GM21717 (cell line): ENCODE results near the gene CEMIP.

Source experiments
- ATAC-seq: cut with Tn5 transposase; IDR thresholded peaks from one replicate; pipeline ENCODE4 v1.9.1; 2021; ENCODE audit warnings: mild to moderate bottlenecking, moderate library complexity; ENCODE audit not compliant: unreplicated experiment

The CEMIP gene

GRCh38 chr15:80778964-80779657, at the start of gene CEMIP:
Gene CEMIP (plus strand): TSS chr15:80779370. CDS start chr15:80873880, 94,510 bp downstream.
- no peak for ATAC-seq

- no peak for ATAC-seq
These were observed 48.8 kb upstream of the CEMIP start for GRCh38 chr15:80730387-80730786.

GRCh38 chr15:80730926-80731325, 48.2 kb upstream of the CEMIP start:
- ATAC-seq, result no peak

- no peak for ATAC-seq
These were observed 47.0 kb upstream of the CEMIP start for GRCh38 chr15:80732167-80732566.

GRCh38 chr15:80732818-80733217, 46.4 kb upstream of the CEMIP start:
- no peak for ATAC-seq

GRCh38 chr15:80733460-80733859, 45.7 kb upstream of the CEMIP start:
- no peak for ATAC-seq

- no peak for ATAC-seq
These were observed 43.8 kb upstream of the CEMIP start for GRCh38 chr15:80735344-80735743.

- ATAC-seq, result no peak
These were observed 42.6 kb upstream of the CEMIP start for GRCh38 chr15:80736560-80736959.

GRCh38 chr15:80739919-80740318, 39.3 kb upstream of the CEMIP start:
- ATAC-seq, result no peak

GRCh38 chr15:80742081-80742480, 37.1 kb upstream of the CEMIP start:
- ATAC-seq, result no peak

- no peak for ATAC-seq
These were observed 35.9 kb upstream of the CEMIP start for GRCh38 chr15:80743189-80743833.

- ATAC-seq, result no peak
These were observed 34.8 kb upstream of the CEMIP start for GRCh38 chr15:80744415-80744814.

GRCh38 chr15:80744826-80745225, 34.3 kb upstream of the CEMIP start:
- no peak for ATAC-seq

GRCh38 chr15:80745888-80746287, 33.3 kb upstream of the CEMIP start:
- ATAC-seq, result no peak

- ATAC-seq, result no peak
These were observed 31.7 kb upstream of the CEMIP start for GRCh38 chr15:80747317-80748053.

GRCh38 chr15:80749589-80749988, 29.6 kb upstream of the CEMIP start:
- no peak for ATAC-seq

- ATAC-seq, result no peak
These were observed 28.6 kb upstream of the CEMIP start for GRCh38 chr15:80750575-80750974.

GRCh38 chr15:80752204-80752603, 27.0 kb upstream of the CEMIP start:
- ATAC-seq, result no peak

GRCh38 chr15:80753161-80753560, 26.0 kb upstream of the CEMIP start:
- no peak for ATAC-seq

- ATAC-seq, result no peak
These were observed 25.2 kb upstream of the CEMIP start for GRCh38 chr15:80754014-80754413.

GRCh38 chr15:80755885-80756284, 23.3 kb upstream of the CEMIP start:
- no peak for ATAC-seq
